K562 (cell line): ENCODE data around the gene CTCFL. TPM values are rescaled to one million over a fixed set of nuclear protein-coding genes. Genes with fewer than 3 reads are reported as not detected.

ENCODE experiments used
- ATAC-seq: fragments of 200-7000 bp; cut with Tn5 transposase; 3 replicates; pipeline ENCODE4 v1.9.1; 2020; ENCODE audit warnings: moderate library complexity
- BruUV-seq: library from RNA; stranded (reverse); fragments of 400-500 nt; replicated peaks from 2 replicates; lab custom pipeline; 2021; lab: Mats Ljungman, UMichigan
- CTCF ChIA-PET: fragments of 300-600 bp; formaldehyde crosslinking; extraction: SDS; loops from one replicate; lab custom pipeline; 2021; ENCODE audit warnings: low intra/inter-chr PET ratio; lab: Yijun Ruan, JAX
- POLR2A ChIA-PET: fragments of 300-600, 350-650 bp; sonication (Branson Sonifier 250); formaldehyde crosslinking; extraction: SDS; loops from one replicate; lab custom pipeline; 2021; ENCODE audit warnings: antibody characterized with exemption, inconsistent platforms; lab: Yijun Ruan, JAX
- DNase-seq, 4 experiments: peaks; one replicate each; pipeline versions ENCODE4 v3.0.0 to v3.0.0-alpha.2; 2011 to 2018; ENCODE audit warnings: low spot score in 3 of 4, mixed read lengths in 3 of 4; ENCODE audit errors: extremely low read depth in 1 of 4
- FAIRE-seq: peaks from 2 replicates; lab custom pipeline; 2011; peaks lifted over from hg19 to GRCh38; lab: Jason Lieb, UNC
- H2AFZ ChIP-seq: 2 replicates; pipeline ENCODE4 v1.6.0; 2011; ENCODE audit warnings: low read depth, low read length, control low read depth, inconsistent platforms
- H3K27ac ChIP-seq: fragments of 200-600 bp; 3 replicates; pipeline ENCODE4 v1.8.0; 2011; ENCODE audit warnings: low read depth, mild to moderate bottlenecking, control low read depth, inconsistent platforms, low read length, moderate library complexity, mixed read lengths; ENCODE audit errors: extremely low read depth
- H3K27me3 ChIP-seq, 2 experiments: fragments of 300-600 bp in 1 of 2; 2 replicates in 1 of 2; 3 replicates in 1 of 2; pipeline versions ENCODE4 v1.6.0 to v1.8.0; 2011; ENCODE audit warnings: inconsistent platforms in 2 of 2, low read length in 2 of 2, mild to moderate bottlenecking in 1 of 2, mixed read lengths in 1 of 2, moderate library complexity in 1 of 2; ENCODE audit not compliant: control insufficient read depth in 2 of 2, insufficient read depth in 2 of 2
- H3K36me3 ChIP-seq: fragments of 300-600 bp; 3 replicates; pipeline ENCODE4 v1.8.0; 2011; ENCODE audit warnings: mild to moderate bottlenecking, low read length, inconsistent platforms; ENCODE audit not compliant: control insufficient read depth, insufficient read depth
- H3K4me1 ChIP-seq, 2 experiments: fragments of 200-600 bp in 1 of 2; replicated peaks in 1 of 2; 2 replicates in 1 of 2; 3 replicates in 1 of 2; pipeline versions ENCODE4 v1.5.1 to v1.8.0; 2011; ENCODE audit warnings: inconsistent platforms in 2 of 2, low read length in 2 of 2, mild to moderate bottlenecking in 1 of 2, mixed read lengths in 1 of 2, moderate library complexity in 1 of 2; ENCODE audit not compliant: control insufficient read depth in 2 of 2, insufficient read depth in 2 of 2
- H3K4me2 ChIP-seq: 2 replicates; pipeline ENCODE4 v1.6.1; 2011; ENCODE audit warnings: low read length, control low read depth, inconsistent platforms, mixed read lengths; ENCODE audit not compliant: insufficient read depth
- H3K4me3 ChIP-seq: fragments of 200-600 bp; sonication (generic), shearing (Covaris generic); 2 replicates; pipeline ENCODE4 v1.5.1; 2016; ENCODE audit warnings: control low read depth, inconsistent platforms
- H3K79me2 ChIP-seq: fragments of 200-600 bp; 3 replicates; pipeline ENCODE4 v1.8.0; 2011; ENCODE audit warnings: low read length, inconsistent platforms; ENCODE audit not compliant: control insufficient read depth, insufficient read depth
- H3K9ac ChIP-seq, 2 experiments: 2 replicates each; pipeline versions ENCODE4 v1.6.0 to v1.6.1; 2011; ENCODE audit warnings: low read depth in 2 of 2, low read length in 2 of 2, control low read depth in 1 of 2, inconsistent platforms in 1 of 2, mild to moderate bottlenecking in 1 of 2, mixed read lengths in 1 of 2; ENCODE audit not compliant: insufficient read depth in 1 of 2
- H3K9me1 ChIP-seq: one replicate; pipeline ENCODE4 v1.6.0; 2011; ENCODE audit warnings: inconsistent platforms, mild to moderate bottlenecking, low read length, moderate library complexity; ENCODE audit not compliant: control insufficient read depth, insufficient read depth
- H3K9me3 ChIP-seq: replicated peaks from 2 replicates; pipeline ENCODE4 v1.5.1; 2011; ENCODE audit warnings: low read depth, low read length, inconsistent platforms; ENCODE audit not compliant: control insufficient read depth, insufficient read depth
- H4K20me1 ChIP-seq: replicated peaks from 2 replicates; pipeline ENCODE4 v1.6.1; 2011; ENCODE audit warnings: low read length, inconsistent platforms, mixed read lengths; ENCODE audit not compliant: control insufficient read depth, insufficient read depth
- ARID1B ChIP-seq: fragments of 450-650 bp; IDR thresholded peaks from 2 replicates; pipeline ENCODE4 v1.6.1; 2016; ENCODE audit warnings: antibody characterized with exemption, mild to moderate bottlenecking, inconsistent platforms
- BRD9 ChIP-seq: fragments of 450-650 bp; IDR thresholded peaks from 2 replicates; pipeline ENCODE4 v1.6.1; 2018; ENCODE audit warnings: low read depth; ENCODE audit not compliant: partially characterized antibody
- CBX5 ChIP-seq: IDR thresholded peaks from 2 replicates; pipeline ENCODE4 v1.6.1; 2014; ENCODE audit warnings: low read depth, borderline replicate concordance
- DMBX1 ChIP-seq: fragments of 250-450 bp; sonication (Bioruptor Pico); IDR thresholded peaks from 2 replicates; pipeline ENCODE4 v1.8.0; 2022; ENCODE audit warnings: inconsistent platforms, mild to moderate bottlenecking, moderate library complexity, borderline replicate concordance
- ESRRB ChIP-seq: fragments of 250-450 bp; sonication (Bioruptor Pico); IDR thresholded peaks from 2 replicates; pipeline ENCODE4 v1.5.0; 2020; ENCODE audit warnings: mild to moderate bottlenecking, moderate library complexity, borderline replicate concordance
- L3MBTL2 ChIP-seq: fragments of 450-650 bp; IDR thresholded peaks from 2 replicates; pipeline ENCODE4 v1.6.1; 2016; ENCODE audit warnings: mild to moderate bottlenecking, moderate library complexity
- NFATC3 ChIP-seq: fragments of 450-650 bp; IDR thresholded peaks from 2 replicates; pipeline ENCODE4 v1.6.1; 2017; ENCODE audit warnings: mild to moderate bottlenecking
- SUPT5H ChIP-seq: fragments of 450-650 bp; IDR thresholded peaks from 2 replicates; pipeline ENCODE4 v1.6.1; 2016
- ZBTB1 ChIP-seq: sonication (generic); formaldehyde crosslinking; IDR thresholded peaks from 2 replicates; pipeline ENCODE4 v1.8.1; 2023; ENCODE audit warnings: missing genetic modification reagents, low read depth, mild to moderate bottlenecking, borderline replicate concordance
- ZKSCAN3 ChIP-seq: fragments of 250-450 bp; sonication (Bioruptor Pico); IDR thresholded peaks from 2 replicates; pipeline ENCODE4 v1.4.0; 2020
- ZNF766 ChIP-seq: fragments of 200-800 bp; sonication (Bioruptor generic); conservative IDR thresholded peaks from 2 replicates; pipeline ENCODE4 v1.6.1; 2016; ENCODE audit warnings: missing genetic modification characterization, missing compliant biosample characterization
- WGBS: fragments of 100-300 bp; shearing (Covaris generic); methylation state at CpG from one replicate; pipeline ENCODE4 v1.1.6; 2016; ENCODE audit warnings: low coverage, mixed read lengths; ENCODE audit not compliant: insufficient coverage; ENCODE audit errors: missing lambda C conversion rate; 5-methylcytosine and 5-hydroxymethylcytosine counted together
- in situ Hi-C: fragments of 300-500 bp; cut with MboI; formaldehyde crosslinking; loops from 4 replicates; pipeline ENCODE4 v1.15.0; 2018; ENCODE audit warnings: inconsistent platforms, mixed read lengths
- intact Hi-C: fragments of 100-400 bp; cut with micrococcal nuclease; formaldehyde crosslinking; loops from 2 replicates; pipeline ENCODE4 v1.14.2; 2022
- polyA plus RNA-seq, 8 experiments: library from polyadenylated mRNA; depleted of rRNA in 4 of 8; stranded (reverse) in 5 of 8; unstranded in 3 of 8; fragments of >200 nt; fragmentation: Nextera tagmentation in 2 of 8; fragmentation: Illumina TruSeq in 1 of 8; extraction: Ambion mirVana in 2 of 8; extraction: Trizol in 1 of 8; gene quantifications; 2 replicates each; pipeline versions ENCODE4 v1.2.1 to v1.2.3, GENCODE V29; 2011 to 2014; ENCODE audit warnings: inconsistent platforms in 1 of 8, missing spikeins in 1 of 8
- total RNA-seq, 7 experiments: library from RNA; depleted of rRNA in 6 of 7; stranded (reverse); fragments of >200 nt in 6 of 7; fragmentation: Illumina TruSeq in 2 of 7; extraction: Trizol in 2 of 7; gene quantifications; 2 replicates each; pipeline versions ENCODE4 v1.2.1 to v1.2.3, GENCODE V29; 2011 to 2021; ENCODE audit warnings: low replicate concordance in 1 of 7
- TF ChIP-seq, protein P1 (sequence below): sonication (generic); formaldehyde crosslinking; IDR thresholded peaks from 2 replicates; pipeline ENCODE4 v1.8.1; 2022; ENCODE audit warnings: missing genetic modification reagents
- TF ChIP-seq, protein P2 (sequence below): fragments of 250-450 bp; sonication (Bioruptor Pico); IDR thresholded peaks from 2 replicates; pipeline ENCODE4 v1.5.0; 2020; ENCODE audit warnings: mild to moderate bottlenecking
- TF ChIP-seq, protein P3 (sequence below): sonication (generic); formaldehyde crosslinking; IDR thresholded peaks from 2 replicates; pipeline ENCODE4 v1.8.1; 2022; ENCODE audit warnings: missing genetic modification reagents
- TF ChIP-seq, protein P4 (sequence below): sonication (generic); formaldehyde crosslinking; IDR thresholded peaks from 2 replicates; pipeline ENCODE4 v1.8.0; 2022; ENCODE audit warnings: mild to moderate bottlenecking, missing genetic modification reagents

CTCFL gene
- total and polyA plus RNA-seq, 9 of the 15 experiments (the other 6 are each of a cell fraction or from before 2014, with no cell fraction given): 42.4 to 188 (median 111) TPM

DNA sequence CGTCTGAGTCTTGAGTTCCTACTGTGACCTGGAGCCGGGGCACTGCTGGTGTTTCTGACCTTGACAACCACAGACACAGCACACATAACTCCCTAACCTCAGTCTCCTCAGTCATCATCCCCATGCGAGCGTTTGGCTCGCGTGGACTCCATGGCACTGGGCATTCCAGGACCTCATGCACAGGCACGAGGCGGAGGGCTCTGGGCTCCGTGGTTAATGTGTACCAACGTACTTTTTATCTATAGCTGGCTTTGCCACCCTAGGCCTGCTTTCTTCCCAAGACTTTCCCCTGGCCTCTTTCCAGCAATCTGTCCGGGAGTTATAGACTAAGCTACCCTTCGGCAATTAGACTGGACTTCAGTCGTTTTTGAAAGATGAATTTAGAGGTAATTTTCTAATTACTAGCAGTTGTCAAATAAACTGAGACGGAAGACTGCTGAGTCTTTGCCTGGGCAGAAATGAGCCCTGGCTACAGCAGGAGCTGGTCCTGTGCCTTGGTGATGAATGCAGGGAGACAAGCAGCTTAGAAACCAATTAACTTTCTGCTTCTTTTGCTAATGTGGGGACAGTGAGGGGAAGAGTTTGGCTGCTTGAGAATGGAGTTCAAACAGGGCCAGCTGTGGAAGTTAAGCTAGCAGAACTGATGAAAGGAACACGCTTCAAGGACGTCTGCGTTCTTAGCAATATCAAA is 16.1 kb upstream of the CTCFL start:
- H3K79me2 ChIP-seq: no peaks in the 10 kb centered on the region
- peaks cover 14% of the 10 kb centered on the region for H3K9me3 ChIP-seq
- no peaks in the 10 kb centered on the region; the same call in 2 of the 3 replicates for H3K36me3 ChIP-seq
- H3K9ac ChIP-seq: no peak overlapping the region
- CTCF ChIA-PET: no interaction called here
- FAIRE-seq (no peak), ATAC-seq (no peak), DNase-seq (no peak)
- no peak overlapping the region for H3K27ac ChIP-seq
- BruUV-seq: no TSS peak
- H3K27me3 ChIP-seq: no peaks in the 10 kb centered on the region
- peaks cover 10 to 19% of the 10 kb centered on the region in 2 experiments; a peak in 4 of 5 replicates for H3K4me1 ChIP-seq
- in situ Hi-C loops: no loop called here
- H3K9me1 ChIP-seq: no peaks in the 10 kb centered on the region
- no peak overlapping the region for H2AFZ ChIP-seq
- intact Hi-C loops: no loop called here
- H3K4me3 ChIP-seq: no peak overlapping the region
- POLR2A ChIA-PET: interaction anchor here (0.6 to 2.3 kb wide), 6 partner anchors 8 to 152 kb away, joined by 3 to 5 read pairs (median 3); no protein-coding TSS in a partner anchor
- H4K20me1 ChIP-seq: no peaks in the 10 kb centered on the region
- H3K4me2 ChIP-seq: no peak overlapping the region
- 35% methylated on average over 17 of the region's 17 CpGs for WGBS
- TF ChIP-seq, protein P1, sequence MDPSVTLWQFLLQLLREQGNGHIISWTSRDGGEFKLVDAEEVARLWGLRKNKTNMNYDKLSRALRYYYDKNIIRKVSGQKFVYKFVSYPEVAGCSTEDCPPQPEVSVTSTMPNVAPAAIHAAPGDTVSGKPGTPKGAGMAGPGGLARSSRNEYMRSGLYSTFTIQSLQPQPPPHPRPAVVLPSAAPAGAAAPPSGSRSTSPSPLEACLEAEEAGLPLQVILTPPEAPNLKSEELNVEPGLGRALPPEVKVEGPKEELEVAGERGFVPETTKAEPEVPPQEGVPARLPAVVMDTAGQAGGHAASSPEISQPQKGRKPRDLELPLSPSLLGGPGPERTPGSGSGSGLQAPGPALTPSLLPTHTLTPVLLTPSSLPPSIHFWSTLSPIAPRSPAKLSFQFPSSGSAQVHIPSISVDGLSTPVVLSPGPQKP (CRISPR knock-in tag): no peak
- TF ChIP-seq, protein P2, sequence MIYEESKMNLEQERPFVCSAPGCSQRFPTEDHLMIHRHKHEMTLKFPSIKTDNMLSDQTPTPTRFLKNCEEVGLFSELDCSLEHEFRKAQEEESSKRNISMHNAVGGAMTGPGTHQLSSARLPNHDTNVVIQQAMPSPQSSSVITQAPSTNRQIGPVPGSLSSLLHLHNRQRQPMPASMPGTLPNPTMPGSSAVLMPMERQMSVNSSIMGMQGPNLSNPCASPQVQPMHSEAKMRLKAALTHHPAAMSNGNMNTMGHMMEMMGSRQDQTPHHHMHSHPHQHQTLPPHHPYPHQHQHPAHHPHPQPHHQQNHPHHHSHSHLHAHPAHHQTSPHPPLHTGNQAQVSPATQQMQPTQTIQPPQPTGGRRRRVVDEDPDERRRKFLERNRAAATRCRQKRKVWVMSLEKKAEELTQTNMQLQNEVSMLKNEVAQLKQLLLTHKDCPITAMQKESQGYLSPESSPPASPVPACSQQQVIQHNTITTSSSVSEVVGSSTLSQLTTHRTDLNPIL (CRISPR knock-in tag): no peak
- TF ChIP-seq CBX5: no peak
- no peak for TF ChIP-seq ARID1B
- no peak for TF ChIP-seq BRD9
- TF ChIP-seq, protein P3, sequence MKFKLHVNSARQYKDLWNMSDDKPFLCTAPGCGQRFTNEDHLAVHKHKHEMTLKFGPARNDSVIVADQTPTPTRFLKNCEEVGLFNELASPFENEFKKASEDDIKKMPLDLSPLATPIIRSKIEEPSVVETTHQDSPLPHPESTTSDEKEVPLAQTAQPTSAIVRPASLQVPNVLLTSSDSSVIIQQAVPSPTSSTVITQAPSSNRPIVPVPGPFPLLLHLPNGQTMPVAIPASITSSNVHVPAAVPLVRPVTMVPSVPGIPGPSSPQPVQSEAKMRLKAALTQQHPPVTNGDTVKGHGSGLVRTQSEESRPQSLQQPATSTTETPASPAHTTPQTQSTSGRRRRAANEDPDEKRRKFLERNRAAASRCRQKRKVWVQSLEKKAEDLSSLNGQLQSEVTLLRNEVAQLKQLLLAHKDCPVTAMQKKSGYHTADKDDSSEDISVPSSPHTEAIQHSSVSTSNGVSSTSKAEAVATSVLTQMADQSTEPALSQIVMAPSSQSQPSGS (CRISPR knock-in tag): no peak
- TF ChIP-seq ZKSCAN3 (CRISPR knock-in tag): no peak
- TF ChIP-seq SUPT5H: no peak
- TF ChIP-seq ESRRB (CRISPR knock-in tag): no peak
- TF ChIP-seq ZNF766 (CRISPR knock-in tag): no peak
- TF ChIP-seq DMBX1: no peak
- TF ChIP-seq, protein P4, sequence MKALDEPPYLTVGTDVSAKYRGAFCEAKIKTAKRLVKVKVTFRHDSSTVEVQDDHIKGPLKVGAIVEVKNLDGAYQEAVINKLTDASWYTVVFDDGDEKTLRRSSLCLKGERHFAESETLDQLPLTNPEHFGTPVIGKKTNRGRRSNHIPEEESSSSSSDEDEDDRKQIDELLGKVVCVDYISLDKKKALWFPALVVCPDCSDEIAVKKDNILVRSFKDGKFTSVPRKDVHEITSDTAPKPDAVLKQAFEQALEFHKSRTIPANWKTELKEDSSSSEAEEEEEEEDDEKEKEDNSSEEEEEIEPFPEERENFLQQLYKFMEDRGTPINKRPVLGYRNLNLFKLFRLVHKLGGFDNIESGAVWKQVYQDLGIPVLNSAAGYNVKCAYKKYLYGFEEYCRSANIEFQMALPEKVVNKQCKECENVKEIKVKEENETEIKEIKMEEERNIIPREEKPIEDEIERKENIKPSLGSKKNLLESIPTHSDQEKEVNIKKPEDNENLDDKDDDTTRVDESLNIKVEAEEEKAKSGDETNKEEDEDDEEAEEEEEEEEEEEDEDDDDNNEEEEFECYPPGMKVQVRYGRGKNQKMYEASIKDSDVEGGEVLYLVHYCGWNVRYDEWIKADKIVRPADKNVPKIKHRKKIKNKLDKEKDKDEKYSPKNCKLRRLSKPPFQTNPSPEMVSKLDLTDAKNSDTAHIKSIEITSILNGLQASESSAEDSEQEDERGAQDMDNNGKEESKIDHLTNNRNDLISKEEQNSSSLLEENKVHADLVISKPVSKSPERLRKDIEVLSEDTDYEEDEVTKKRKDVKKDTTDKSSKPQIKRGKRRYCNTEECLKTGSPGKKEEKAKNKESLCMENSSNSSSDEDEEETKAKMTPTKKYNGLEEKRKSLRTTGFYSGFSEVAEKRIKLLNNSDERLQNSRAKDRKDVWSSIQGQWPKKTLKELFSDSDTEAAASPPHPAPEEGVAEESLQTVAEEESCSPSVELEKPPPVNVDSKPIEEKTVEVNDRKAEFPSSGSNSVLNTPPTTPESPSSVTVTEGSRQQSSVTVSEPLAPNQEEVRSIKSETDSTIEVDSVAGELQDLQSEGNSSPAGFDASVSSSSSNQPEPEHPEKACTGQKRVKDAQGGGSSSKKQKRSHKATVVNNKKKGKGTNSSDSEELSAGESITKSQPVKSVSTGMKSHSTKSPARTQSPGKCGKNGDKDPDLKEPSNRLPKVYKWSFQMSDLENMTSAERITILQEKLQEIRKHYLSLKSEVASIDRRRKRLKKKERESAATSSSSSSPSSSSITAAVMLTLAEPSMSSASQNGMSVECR (CRISPR knock-in tag): no peak
- no peak for TF ChIP-seq NFATC3
- TF ChIP-seq ZBTB1: no peak
- no peak for TF ChIP-seq L3MBTL2
